ENCODE results near the gene SCAPER. TPM values are rescaled to one million over a fixed set of nuclear protein-coding genes. Genes with fewer than 3 reads are reported as not detected.

SCAPER gene
- total RNA-seq, 1 experiment from 2014 or later, result 7.4 TPM

GRCh38 chr15:76737573-76737972 lies 167.6 kb downstream of the SCAPER start:
- Histone ChIP-seq H2BK5ac (ENCODE audit: insufficient read length, low read length) (no peak overlapping the region), H2BK20ac (ENCODE audit: low read depth, low read length, poor library complexity, severe bottlenecking) (no peak overlapping the region), H3K79me1 (ENCODE audit: insufficient read depth, low read depth, low read length, poor library complexity, severe bottlenecking) (no peaks in the 10 kb centered on the region), H2BK15ac (ENCODE audit: low read depth, low read length) (no peak overlapping the region), H3K79me2 (ENCODE audit: insufficient read depth, low read length) (no peaks in the 10 kb centered on the region), H3K23ac (ENCODE audit: insufficient read length, low read depth, low read length) (no peak overlapping the region), H3K23me2 (ENCODE audit: insufficient read length, low read depth, low read length, poor library complexity, severe bottlenecking) (no peaks in the 10 kb centered on the region), H3K27me3 (ENCODE audit: insufficient read depth, low read length) (no peaks in the 10 kb centered on the region), H3T11ph (ENCODE audit: low read length) (no peak overlapping the region), H3K9me3 (ENCODE audit: control insufficient read depth, low read depth, low read length) (no peaks in the 10 kb centered on the region), H3K4me1 (ENCODE audit: insufficient read depth, low read length) (no peaks in the 10 kb centered on the region), H4K91ac (ENCODE audit: insufficient read length, low read depth, low read length) (no peak overlapping the region), H3K27ac (ENCODE audit: insufficient read length, low read depth, low read length) (no peak overlapping the region), H3K4me2 (ENCODE audit: insufficient read depth, insufficient read length, low read length) (no peak overlapping the region), H3K9ac (ENCODE audit: extremely low read depth, insufficient read length, low read length) (no peak overlapping the region), H2BK12ac (ENCODE audit: insufficient read length, low read depth, low read length) (no peak overlapping the region), H4K5ac (ENCODE audit: insufficient read length, low read depth, low read length) (no peak overlapping the region), H2AK5ac (ENCODE audit: insufficient read length, low read length) (no peak overlapping the region), H3K18ac (ENCODE audit: insufficient read length, low read depth, low read length) (no peak overlapping the region), H3K4ac (ENCODE audit: low read depth, low read length) (no peak overlapping the region), H4K20me1 (ENCODE audit: control insufficient read depth, insufficient read depth, insufficient read length) (no peaks in the 10 kb centered on the region), H3K56ac (ENCODE audit: insufficient read length, low read depth, low read length) (no peak overlapping the region), H2AFZ (ENCODE audit: low read length) (no peak overlapping the region), H3K14ac (ENCODE audit: insufficient read depth, low read length) (no peak overlapping the region), H4K8ac (replicated peaks; ENCODE audit: insufficient read length, low read depth, low read length) (no peak overlapping the region), H2BK120ac (ENCODE audit: low read depth, low read length, poor library complexity, severe bottlenecking) (no peak overlapping the region)
- TF ChIP-seq, protein P1, sequence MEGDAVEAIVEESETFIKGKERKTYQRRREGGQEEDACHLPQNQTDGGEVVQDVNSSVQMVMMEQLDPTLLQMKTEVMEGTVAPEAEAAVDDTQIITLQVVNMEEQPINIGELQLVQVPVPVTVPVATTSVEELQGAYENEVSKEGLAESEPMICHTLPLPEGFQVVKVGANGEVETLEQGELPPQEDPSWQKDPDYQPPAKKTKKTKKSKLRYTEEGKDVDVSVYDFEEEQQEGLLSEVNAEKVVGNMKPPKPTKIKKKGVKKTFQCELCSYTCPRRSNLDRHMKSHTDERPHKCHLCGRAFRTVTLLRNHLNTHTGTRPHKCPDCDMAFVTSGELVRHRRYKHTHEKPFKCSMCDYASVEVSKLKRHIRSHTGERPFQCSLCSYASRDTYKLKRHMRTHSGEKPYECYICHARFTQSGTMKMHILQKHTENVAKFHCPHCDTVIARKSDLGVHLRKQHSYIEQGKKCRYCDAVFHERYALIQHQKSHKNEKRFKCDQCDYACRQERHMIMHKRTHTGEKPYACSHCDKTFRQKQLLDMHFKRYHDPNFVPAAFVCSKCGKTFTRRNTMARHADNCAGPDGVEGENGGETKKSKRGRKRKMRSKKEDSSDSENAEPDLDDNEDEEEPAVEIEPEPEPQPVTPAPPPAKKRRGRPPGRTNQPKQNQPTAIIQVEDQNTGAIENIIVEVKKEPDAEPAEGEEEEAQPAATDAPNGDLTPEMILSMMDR (conservative IDR thresholded peaks at IDR 0.05), result no peak
- H3K36me3 Mint-ChIP-seq (ENCODE audit: insufficient read depth in 1 of 3, low read depth in 3 of 3), result peaks cover 7 to 17% (median 15%) of the 10 kb centered on the region in 3 experiments; a peak in 6 of 7 replicates
- no peak overlapping the region for H3K4me3 Mint-ChIP-seq
- H3K4me1 Mint-ChIP-seq, result no peaks in the 10 kb centered on the region
- no peak for DNase-seq
- no CpG with 5 or more reads among the region's 4 CpGs for WGBS (ENCODE audit: extremely low coverage, insufficient read length, low lambda C conversion rate)
- no peaks in the 10 kb centered on the region for H3K27me3 Mint-ChIP-seq (ENCODE audit: low read depth)
- H3K9me3 Mint-ChIP-seq, result peaks cover 10 to 16% of the 10 kb centered on the region in 2 experiments
- no peak overlapping the region for H3K27ac Mint-ChIP-seq

Measured in H9 (cell line).